Effector memory CD4-positive, alpha-beta T cell (primary cell): ENCODE data around the gene PITPNM1.

Experiments
- DNase-seq, 3 donors: peaks; one replicate each; pipeline ENCODE4 v3.0.0-alpha.2; 2020
- H3K27ac ChIP-seq: 2 replicates; pipeline ENCODE4 v1.7.0; 2013; ENCODE audit warnings: mild to moderate bottlenecking, low read length, moderate library complexity; ENCODE audit not compliant: insufficient read depth, poor library complexity, severe bottlenecking
- H3K27me3 ChIP-seq: replicated peaks from 2 replicates; pipeline ENCODE4 v1.7.0; 2013; ENCODE audit warnings: mild to moderate bottlenecking, low read length; ENCODE audit not compliant: insufficient read depth, control insufficient read depth, poor library complexity, severe bottlenecking
- H3K36me3 ChIP-seq: 2 replicates; pipeline ENCODE4 v1.7.0; 2013; ENCODE audit warnings: mild to moderate bottlenecking, low read length, moderate library complexity; ENCODE audit not compliant: control insufficient read depth, insufficient read depth
- H3K4me1 ChIP-seq: 2 replicates; pipeline ENCODE4 v1.7.0; 2013; ENCODE audit warnings: low read length, mild to moderate bottlenecking; ENCODE audit not compliant: control insufficient read depth, insufficient read depth, poor library complexity, severe bottlenecking
- H3K4me3 ChIP-seq: 2 replicates; pipeline ENCODE4 v1.7.0; 2013; ENCODE audit warnings: low read length, low read depth, mild to moderate bottlenecking; ENCODE audit not compliant: insufficient read depth, poor library complexity, severe bottlenecking
- H3K9me3 ChIP-seq: 2 replicates; pipeline ENCODE4 v1.7.0; 2013; ENCODE audit warnings: mild to moderate bottlenecking, low read length, moderate library complexity; ENCODE audit not compliant: control insufficient read depth

PITPNM1 gene

GRCh38 chr11:67495234-67496005, 9.7 kb downstream of the PITPNM1 start:
- Histone ChIP-seq H3K9me3 (no peaks in the 10 kb centered on the region), H3K27ac (no peak overlapping the region), H3K36me3 (peaks cover 92% of the 10 kb centered on the region), H3K27me3 (no peaks in the 10 kb centered on the region), H3K4me1 (no peaks in the 10 kb centered on the region), H3K4me3 (no peak overlapping the region)
- DNase-seq, result no peak

- peaks cover 92% of the 10 kb centered on the region for H3K36me3 ChIP-seq
- DNase-seq, result no peak
Measured at GRCh38 chr11:67494371-67495233, 10.6 kb downstream of the PITPNM1 start.

GRCh38 chr11:67493548-67494370, 11.4 kb downstream of the PITPNM1 start:
- Histone ChIP-seq H3K27me3 (no peaks in the 10 kb centered on the region), H3K4me1 (no peaks in the 10 kb centered on the region), H3K36me3 (peaks cover 97% of the 10 kb centered on the region), H3K9me3 (no peaks in the 10 kb centered on the region), H3K4me3 (no peak overlapping the region), H3K27ac (no peak overlapping the region)
- DNase-seq, result no peak

More at GRCh38 chr11:67494371-67495233, 10.6 kb downstream of the PITPNM1 start:
- Histone ChIP-seq H3K4me1 (no peaks in the 10 kb centered on the region), H3K4me3 (no peak overlapping the region), H3K27me3 (no peaks in the 10 kb centered on the region), H3K27ac (no peak overlapping the region), H3K9me3 (no peaks in the 10 kb centered on the region)

- Histone ChIP-seq H3K27me3 (no peaks in the 10 kb centered on the region), H3K4me3 (no peak overlapping the region), H3K4me1 (peaks cover under 1% of the 10 kb centered on the region), H3K36me3 (peaks cover 94% of the 10 kb centered on the region), H3K9me3 (no peaks in the 10 kb centered on the region), H3K27ac (no peak overlapping the region)
- DNase-seq, result no peak
Measured at GRCh38 chr11:67492801-67493547, 12.2 kb downstream of the PITPNM1 start.

GRCh38 chr11:67492069-67492727, 13.0 kb downstream of the PITPNM1 start:
- Histone ChIP-seq H3K36me3 (peaks cover 93% of the 10 kb centered on the region), H3K4me1 (peaks cover 7% of the 10 kb centered on the region), H3K4me3 (no peak overlapping the region), H3K27me3 (no peaks in the 10 kb centered on the region), H3K9me3 (no peaks in the 10 kb centered on the region), H3K27ac (no peak overlapping the region)
- DNase-seq, result no peak

GRCh38 chr11:67491276-67492068, 13.7 kb downstream of the PITPNM1 start:
- DNase-seq, result no peak
- no peak overlapping the region for H3K4me3 ChIP-seq
- no peaks in the 10 kb centered on the region for H3K9me3 ChIP-seq
- peaks cover 90% of the 10 kb centered on the region for H3K36me3 ChIP-seq
- no peaks in the 10 kb centered on the region for H3K27me3 ChIP-seq
- peaks cover 14% of the 10 kb centered on the region for H3K4me1 ChIP-seq
- no peak overlapping the region for H3K27ac ChIP-seq

- peaks cover 21% of the 10 kb centered on the region for H3K4me1 ChIP-seq
- peaks cover 82% of the 10 kb centered on the region for H3K36me3 ChIP-seq
- no peaks in the 10 kb centered on the region for H3K9me3 ChIP-seq
- H3K27me3 ChIP-seq, result no peaks in the 10 kb centered on the region
- peak overlapping the region; percentile 11 for H3K27ac ChIP-seq
- DNase-seq, result no peak
- H3K4me3 ChIP-seq, result no peak overlapping the region
Measured at GRCh38 chr11:67490727-67491065, 14.5 kb downstream of the PITPNM1 start.

GRCh38 chr11:67489885-67490726, 15.1 kb downstream of the PITPNM1 start:
- no peak for DNase-seq
- peaks cover 77% of the 10 kb centered on the region for H3K36me3 ChIP-seq
- H3K27me3 ChIP-seq, result no peaks in the 10 kb centered on the region
- no peaks in the 10 kb centered on the region for H3K9me3 ChIP-seq
- H3K27ac ChIP-seq, result peak overlapping the region; percentile 11
- H3K4me3 ChIP-seq, result no peak overlapping the region
- peaks cover 24% of the 10 kb centered on the region for H3K4me1 ChIP-seq
